CMK (cell line): ENCODE measurements around the gene NFATC4.
"Not testable (repeated sequence)": the region's sequence is repeated elsewhere in the genome, so short reads cannot be mapped to it uniquely, and the experiment has no call there.

Experiments used
- DNase-seq: peaks from one replicate; pipeline ENCODE4 v3.0.0-alpha.2; 2010; ENCODE audit warnings: low read depth

The NFATC4 gene

DNA sequence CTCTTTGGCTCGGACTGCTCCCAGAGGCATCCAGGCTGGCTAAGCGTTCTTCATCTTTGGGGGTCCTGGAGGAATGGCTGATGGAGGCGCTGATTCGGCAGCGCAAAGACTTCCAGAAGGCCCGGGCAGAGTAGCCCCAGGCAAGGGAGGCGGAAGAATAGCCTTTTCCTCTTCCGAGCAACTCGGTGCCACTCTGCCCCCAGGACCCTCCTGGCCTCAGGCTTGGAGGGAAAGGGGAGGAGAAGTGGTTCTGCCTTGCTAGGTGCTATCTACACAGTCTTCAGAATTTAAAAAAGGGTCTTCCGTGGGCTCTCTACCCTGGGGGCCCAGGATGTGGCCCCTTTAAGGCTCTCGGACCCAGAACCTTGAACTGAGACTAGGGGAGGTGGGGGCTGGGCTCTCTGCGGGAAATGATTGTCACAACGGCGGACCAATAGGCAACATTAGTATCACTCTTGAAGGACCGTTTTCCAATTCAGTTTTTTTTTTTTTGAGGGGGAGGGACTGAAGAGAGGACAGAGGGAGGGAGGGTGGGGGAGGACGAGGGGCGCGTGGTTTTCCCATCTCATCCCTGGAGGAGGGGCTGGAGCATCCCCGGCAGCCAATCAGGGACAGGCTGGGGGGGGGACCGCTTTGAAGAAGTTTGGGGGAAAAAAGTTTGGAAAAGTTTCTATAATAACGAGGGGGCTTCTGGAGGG is at the start of gene NFATC4:
Gene NFATC4, plus strand, starts transcription at position 671 of the 698 bp plus-strand sequence. CDS start 157 bp downstream, outside the sequence.
- DNase-seq, result no peak

GRCh38 chr14:24321212-24321975 is 46.6 kb upstream of the NFATC4 start:
- DNase-seq, result no peak

- DNase-seq, result no peak
Measured at GRCh38 chr14:24322672-24323071, 45.3 kb upstream of the NFATC4 start.

DNA sequence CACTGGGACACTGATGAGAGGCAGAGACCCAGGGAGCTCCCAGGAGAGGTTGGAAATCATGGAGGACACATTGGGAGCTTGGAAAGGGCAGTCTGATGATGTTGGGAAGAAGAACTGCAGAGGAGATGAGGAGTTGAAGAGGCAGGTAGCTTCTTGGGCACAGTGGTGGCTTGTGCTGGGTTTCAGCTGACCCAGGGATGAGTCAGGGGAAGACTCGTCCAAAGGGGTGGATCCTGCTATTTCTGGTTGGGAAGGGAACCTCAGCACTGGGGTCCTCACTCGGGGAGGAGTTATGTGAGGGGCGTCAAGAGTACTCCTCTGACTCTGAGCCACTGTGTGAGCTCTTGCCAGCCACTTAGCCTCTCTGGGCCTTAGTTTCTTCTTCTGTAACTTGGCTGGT is 44.6 kb upstream of the NFATC4 start:
- no peak for DNase-seq

GRCh38 chr14:24324024-24324423 is 44.0 kb upstream of the NFATC4 start:
- no peak for DNase-seq

DNA sequence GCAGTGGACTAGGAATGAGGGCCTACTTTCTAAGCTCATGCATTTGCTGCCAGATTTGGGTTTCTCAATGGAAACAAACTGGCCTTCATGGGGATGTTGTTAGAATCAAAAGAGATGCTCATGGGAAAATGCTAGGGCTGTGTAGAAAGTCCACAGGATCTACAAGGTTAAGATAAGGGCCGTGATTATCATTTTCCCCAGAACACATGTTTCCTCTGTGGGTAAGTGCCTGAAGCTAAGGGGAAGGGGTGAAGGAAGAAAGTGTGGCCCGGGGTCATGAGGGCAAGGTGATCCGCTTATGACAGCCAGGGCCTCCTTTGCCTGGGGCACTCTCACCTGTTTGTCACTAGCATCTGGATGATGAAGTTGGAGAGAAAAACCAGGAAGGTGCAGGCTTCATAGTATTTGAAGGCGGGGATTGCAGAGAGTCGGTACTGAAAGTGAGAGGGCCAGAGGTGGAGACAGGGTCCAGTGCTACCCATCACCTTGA is 42.9 kb upstream of the NFATC4 start:
- DNase-seq, result no peak

DNA sequence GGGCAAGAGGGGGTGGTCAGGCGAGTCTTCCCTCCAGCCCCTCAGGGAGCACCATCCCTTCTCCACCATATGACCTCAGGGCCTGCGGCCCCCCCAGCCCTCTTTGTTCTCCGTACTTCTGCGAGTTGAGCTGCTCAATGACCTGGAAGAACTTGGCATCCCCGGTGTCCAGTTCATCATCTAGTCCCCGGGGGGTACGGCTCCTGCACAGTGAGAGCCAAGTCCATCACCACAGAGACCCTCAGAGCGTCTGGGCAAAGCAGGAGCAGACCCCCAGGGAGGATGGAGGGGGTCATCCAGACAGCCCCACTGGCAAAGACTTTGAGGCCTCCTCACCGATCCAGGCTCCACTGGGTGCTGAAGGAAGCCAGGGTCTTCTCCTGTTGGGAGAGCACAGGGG is 42.0 kb upstream of the NFATC4 start:
- DNase-seq, result no peak

DNA sequence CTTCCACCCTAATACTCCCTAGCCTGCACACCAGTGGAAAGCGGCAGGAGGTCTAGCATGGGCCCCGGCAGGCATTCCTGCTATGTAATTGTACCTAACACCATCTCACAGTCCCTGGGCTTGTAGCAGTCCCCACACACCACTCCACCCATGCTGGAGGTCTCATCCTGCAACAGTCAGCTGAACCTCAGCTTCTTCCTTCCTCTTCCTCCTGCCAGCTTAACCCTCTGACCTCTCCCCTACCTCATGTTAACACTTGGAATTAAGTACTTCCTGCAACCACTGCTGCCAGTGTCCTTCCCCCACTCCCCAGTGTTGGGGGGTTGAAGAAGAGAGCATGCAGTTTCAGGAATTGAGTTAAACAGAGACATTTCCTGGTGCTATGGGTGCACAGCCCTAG is 40.7 kb upstream of the NFATC4 start:
- no peak for DNase-seq

DNA sequence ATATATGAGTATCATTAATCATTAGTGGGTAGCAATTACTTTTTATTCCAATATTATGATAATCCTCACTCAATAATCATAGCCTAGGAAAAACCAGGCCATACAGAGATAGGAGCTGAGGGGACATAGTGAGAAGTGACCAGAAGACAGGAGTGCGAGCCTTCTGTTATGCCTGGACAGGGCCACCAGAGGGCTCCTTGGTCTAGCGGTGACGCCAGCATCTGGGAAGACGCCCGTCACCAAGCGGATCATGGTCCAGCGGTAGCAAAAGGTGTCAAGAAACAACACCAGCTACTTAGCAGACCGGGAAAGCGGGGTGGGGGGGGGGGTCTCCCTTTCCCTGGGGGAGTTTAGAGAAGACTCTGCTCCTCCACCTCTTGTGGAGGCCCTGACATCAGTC is 40.1 kb upstream of the NFATC4 start:
- not testable (repeated sequence) for DNase-seq

DNA sequence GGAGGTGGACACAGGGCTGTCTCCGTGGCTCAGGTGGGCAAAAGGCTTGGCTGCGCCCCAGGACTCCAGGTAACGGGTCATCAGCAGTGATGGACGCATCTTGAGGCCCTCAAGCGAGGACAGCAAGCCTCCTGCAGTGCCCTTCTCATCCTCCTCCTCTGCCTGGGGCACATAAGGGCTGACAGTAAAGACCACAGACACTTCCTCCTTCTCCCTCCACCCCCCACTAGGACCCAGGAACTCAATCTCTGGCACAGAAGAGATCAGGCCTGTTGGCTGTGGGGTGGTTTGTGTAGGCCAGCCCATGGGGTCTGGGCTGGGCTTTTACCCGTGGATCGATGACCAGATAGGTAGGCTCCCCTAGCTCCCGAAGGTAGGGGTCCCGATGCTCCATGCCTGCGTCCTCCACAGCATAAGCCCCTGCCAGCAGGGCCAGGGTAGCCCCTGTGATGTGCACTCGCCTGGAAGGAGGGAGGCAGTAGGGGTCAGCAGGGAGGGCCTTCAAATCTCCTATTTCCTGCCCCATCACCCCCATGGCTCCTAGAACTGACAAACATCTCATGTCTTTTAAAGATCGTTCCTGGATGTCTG is 38.8 kb upstream of the NFATC4 start:
- DNase-seq, result no peak

- DNase-seq, result peak; percentile 72
Measured at GRCh38 chr14:24329736-24330135, 38.2 kb upstream of the NFATC4 start.

DNA sequence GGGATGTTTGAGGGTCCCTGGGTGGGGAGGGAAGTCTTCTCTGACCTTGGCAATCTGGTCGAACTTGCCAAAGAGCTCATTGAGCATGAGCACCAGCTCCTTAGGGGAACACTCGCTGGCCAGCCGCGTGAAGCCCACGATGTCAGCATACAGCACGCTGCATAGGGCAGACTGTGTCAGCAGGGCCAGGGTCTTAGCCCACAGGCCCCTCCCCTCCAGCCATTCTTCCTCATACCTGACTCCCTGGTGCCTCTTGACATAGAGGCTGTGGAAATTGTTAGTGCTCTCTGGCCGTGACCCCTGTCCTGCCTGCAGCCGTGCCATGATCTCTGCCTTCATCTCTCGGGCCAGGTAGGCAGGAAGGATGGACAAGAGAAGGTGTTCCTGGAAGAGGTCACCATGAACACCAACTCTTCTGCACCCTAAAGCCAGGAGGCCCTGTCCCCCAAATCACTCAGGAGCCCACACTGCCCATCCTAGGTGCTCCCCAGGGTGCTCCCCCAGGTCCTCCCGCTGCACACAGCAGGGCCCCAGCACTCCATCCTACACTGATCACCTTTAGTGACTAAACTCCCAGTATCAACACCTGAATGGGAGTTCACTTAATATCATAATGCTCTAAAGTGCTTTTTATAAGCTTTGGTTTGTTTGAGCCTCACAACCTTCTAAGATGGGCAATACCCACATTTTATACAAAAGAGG is 36.9 kb upstream of the NFATC4 start:
- DNase-seq, result no peak

GRCh38 chr14:24331731-24332267 is 36.2 kb upstream of the NFATC4 start:
- DNase-seq, result no peak

DNA sequence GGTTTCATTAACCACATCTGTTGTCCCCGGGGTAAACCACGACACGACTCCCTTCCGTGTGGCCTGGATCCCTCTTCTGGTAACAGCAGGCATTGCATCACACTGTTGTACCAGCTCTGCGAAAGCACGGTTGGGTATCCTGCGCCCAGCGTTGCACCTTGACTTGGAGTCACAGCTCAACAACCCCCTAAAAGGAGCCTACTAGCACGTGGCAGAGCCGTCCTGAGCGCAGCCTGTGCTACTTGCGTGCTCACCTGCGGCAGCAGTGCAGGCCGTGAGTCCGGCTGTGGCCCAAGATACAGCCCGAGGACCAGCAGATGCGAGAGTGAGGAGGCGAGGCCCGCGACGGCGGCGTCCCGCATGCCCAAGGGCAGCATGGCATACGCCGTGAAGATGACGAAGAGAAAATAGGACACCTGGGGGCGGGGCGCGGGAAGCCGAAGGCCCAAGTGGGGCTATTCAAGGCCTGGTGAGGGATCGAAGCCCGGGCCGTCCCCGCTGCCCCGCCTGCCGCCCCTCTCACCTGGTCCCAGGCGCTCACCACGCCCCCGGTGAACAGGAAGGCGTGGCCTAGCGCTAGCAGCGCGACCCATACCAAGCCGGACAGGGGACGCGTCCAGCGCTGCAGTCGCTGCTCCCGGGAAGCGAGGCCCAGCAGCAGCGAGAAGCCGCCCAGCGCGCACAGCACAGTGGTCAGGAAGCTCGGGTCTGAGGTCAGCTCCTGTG is 35.6 kb upstream of the NFATC4 start:
- DNase-seq, result peak; percentile 59

DNA sequence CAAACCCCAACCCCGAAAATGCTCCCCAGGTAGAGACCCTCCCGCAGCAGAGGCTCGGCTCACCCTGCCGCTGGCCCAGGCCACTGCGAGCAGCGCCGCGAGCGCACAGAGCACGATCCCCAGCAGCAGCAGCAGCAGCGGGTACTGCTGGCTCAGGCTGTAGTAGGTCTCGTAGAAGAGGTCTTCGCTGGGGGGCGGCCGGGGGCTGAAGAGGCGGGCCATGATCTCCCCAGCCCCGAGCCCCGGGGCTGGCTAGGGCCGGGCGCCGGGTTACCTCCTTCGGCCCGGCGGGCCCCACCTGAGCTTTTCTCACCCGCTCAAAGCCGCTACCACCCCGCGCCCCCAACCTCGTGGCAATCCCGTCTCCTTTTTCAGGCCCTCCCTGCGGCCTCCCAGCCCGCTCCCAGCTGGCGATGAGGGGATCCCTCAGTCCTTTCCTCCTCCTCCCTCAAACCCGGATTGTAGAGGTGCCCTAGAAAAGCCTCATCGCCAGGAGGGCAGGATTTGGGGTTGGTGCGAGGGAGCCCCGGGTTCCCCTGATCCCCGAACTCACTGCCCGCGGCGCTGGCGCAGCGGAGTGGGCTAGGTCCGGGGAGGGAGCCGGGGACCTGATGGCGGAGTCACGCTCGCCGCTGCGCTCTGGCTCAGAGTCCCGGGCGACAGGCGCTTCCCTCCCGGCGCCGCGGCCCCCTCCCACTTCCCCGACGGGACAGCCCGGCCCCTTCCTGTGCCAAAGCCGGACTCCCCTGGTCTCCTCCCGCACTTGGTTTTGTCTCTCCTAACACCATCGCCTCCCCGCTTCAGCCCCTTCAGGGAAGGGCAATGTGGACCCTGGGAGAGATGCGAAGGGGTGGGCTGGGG is 33.3 kb upstream of the NFATC4 start, which contains the start of gene ADCY4:
Gene ADCY4, minus strand, starts transcription at position 641 of the 861 bp plus-strand sequence. Its CDS starts 419 bp downstream, at position 222.
- no peak for DNase-seq

DNA sequence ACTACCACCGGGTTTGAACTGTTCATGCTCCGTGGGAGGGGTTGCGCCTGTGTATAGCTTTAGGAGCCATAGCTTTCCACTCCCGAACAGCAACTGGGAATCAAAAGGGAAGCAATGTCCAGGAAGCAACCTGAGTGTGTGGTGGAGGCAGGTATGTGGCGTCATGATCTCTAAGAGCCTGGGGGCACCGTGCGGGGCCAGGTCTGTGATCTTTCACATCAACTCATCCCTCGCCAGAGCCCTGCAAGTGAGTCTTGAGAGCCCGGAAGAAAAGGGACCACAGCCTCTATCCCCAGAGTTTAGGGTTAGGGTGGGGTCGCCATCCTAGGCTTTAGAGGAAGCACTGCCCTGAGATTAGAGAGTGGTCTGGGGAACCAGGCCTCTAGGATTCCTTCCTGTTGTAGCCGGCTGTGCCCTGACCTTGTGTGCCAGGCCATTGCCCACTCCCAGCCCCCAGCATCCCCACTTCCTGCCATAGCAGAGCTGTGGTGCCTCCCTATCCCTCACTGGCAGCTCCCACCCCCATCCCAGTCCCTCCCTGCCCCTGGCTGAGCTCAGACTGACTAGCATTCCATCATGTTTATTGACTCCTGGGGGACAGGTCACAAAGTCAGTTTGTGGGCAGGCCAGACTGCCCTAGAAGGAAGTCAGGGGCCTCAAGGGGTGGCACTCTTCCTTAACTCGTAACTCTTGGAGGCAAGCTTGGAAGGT is 32.4 kb upstream of the NFATC4 start:
- peak; percentile 54 for DNase-seq

DNA sequence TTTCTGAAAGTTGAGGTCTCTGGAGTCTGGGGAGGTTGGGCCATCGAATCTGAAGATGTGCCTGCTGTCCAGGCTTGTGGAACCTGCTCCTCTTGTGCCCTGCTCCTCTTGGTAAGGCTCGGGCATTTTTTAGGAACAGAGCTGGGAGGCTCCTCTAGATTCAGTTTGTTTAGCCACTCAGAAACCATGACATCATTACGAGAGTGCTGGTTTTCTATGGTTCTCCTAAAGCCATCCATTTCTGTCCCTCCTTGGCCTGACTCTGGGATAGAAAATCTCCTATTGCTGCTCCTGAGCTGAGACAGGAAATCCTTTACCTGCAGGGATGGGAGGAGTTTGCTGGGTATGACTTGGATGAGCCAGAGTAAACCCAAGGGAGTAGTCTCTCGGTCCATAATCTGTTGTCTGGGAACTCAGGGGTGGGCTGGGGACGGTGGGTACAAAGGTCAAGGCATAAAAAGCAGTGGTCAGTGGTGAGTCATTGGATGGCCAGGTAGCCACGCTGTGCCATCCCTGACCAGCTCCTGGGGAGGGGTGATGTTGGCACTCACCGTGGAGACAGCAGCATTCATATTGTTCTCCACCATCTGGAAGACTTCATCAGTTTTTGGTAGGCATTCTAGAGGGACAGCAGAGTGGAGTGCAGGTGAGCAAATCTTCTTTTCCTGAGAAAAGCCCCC is 30.7 kb upstream of the NFATC4 start:
- no peak for DNase-seq

DNA sequence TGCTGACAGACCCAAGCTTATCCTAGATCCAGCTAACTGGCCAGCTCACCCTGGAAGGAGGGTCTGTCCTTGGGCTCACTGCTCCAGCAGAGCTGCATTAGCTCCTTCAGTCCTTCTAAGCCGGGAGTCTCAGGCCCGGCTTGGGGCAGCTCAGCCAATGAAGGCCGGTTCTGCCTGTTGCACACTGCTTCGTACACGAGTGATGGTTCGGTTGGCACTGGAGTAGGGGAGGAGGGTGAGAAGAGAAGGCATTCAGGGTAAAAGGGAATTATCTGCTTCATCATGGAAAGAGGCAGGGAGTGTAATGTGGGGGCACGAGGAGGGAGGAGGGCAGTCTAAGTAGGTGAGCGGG is 30.2 kb upstream of the NFATC4 start:
- DNase-seq, result no peak

GRCh38 chr14:24338843-24339242 is 29.1 kb upstream of the NFATC4 start:
- no peak for DNase-seq
